Measurements from ENCODE around the gene CACTIN.
"Not testable (repeated sequence)": the region's sequence is repeated elsewhere in the genome, so short reads cannot be mapped to it uniquely, and the experiment has no call there.

CACTIN gene

GRCh38 chr19:3626473-3627350 is at the start of gene CACTIN:
CACTIN (minus strand) TSS chr19:3626790; CDS start chr19:3626762, 28 bp downstream.
- DNase-seq (ENCODE audit: low spot score): peak; percentile 100

DNA sequence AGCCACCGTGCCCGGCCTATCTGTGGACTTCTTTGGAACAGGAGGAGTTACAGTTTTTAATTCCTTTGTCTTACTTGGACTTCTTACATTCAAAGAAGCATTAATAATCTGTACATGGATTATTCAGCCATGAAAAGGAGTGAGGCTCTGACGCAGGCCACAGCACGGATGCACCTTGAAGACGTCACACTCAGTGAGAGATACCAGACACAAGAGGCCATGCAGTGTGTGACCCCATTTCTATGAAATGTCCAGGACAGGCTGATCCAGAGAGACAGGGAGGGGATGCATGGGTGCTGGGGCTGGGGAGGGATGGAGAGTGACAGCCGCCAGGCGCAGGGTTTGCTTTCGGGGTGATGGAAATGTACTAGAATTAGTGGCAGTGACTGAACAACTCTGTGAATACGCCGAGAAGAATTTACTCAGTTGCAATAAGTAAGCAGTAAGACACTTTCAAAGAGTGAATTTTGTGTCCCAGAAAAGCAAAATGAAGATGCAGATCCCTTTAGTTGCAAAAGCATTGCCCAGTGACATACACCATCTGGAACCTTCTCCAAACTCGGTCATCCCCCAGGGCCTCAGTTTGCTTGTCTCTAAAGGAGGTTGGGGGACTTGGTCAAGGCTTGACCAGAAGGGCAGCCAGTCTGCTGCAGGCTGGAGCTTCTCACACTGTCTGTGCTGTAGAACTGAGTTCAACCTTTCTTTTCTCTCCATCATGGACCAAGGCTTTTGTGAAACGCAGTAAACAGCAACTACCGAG is 48.4 kb upstream of the CACTIN start:
- no peak for DNase-seq (ENCODE audit: low spot score)

DNA sequence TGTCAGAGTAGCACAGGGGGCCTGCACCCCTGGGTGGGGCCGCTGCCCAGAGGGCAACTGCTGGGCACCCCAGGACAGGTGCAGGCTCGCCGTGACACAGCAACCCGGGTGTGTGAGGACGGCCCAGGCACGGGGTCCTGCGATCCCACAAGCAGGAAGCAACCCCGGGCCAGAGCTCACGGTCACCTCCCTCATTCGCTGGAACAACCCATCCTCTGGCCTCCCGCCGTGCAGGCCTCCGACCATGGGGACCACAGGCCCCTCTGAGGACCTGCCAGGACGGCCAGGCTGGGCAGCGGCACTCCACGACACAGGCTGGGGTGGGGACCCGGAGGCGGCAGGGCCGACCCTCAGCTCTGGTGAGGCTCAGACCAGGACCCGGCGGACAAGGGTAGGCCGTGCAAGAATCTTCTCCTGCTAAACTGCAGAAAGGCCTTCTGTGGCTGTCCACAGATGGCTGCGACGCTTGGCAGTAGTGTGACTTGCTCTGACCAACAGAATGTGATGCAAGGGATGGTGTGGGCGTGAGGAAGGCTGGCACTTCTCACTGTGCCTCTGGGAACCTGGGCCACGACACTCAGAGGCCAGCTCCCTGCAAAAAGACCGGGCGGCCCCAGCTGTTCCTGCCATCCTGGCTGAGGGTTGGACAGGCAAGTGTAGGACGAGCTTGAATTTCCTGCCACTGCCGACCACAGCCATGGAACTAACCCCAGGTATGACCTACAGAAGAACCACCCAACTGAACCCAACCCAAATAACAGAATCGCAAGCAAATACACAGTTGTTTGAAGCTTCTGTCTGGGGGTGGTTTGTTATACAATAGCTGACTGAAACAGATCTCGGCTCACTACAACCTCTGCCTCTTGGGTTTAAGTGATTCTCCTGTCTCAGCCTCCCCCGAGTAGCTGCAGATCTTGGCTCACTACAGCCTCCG is 47.2 kb upstream of the CACTIN start:
- DNase-seq (ENCODE audit: low spot score): no peak

- DNase-seq (ENCODE audit: low spot score): no peak
These were observed 46.4 kb upstream of the CACTIN start for GRCh38 chr19:3672993-3673392.

DNA sequence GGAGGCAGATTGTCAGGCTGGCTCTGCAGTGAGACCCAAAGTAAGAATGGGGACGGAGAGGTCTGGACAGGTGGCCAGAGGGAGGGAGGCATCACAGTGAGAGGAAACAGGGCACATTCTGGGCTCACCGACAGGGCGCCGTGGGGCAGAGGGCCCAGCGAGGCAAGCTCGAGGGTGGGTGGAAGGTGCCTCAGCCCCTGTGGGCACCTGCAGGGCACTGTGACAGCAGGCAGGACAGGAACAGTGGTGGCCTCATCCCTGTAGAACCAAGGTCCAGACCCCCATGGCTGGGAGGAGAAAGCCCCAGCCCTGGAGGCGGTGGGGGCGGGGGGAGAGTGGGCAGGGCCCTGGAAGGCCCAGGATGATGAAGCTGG is 46.0 kb upstream of the CACTIN start:
- DNase-seq (ENCODE audit: low spot score): no peak

- no peak for DNase-seq (ENCODE audit: low spot score)
These were observed 45.3 kb upstream of the CACTIN start for GRCh38 chr19:3671680-3672574.

DNA sequence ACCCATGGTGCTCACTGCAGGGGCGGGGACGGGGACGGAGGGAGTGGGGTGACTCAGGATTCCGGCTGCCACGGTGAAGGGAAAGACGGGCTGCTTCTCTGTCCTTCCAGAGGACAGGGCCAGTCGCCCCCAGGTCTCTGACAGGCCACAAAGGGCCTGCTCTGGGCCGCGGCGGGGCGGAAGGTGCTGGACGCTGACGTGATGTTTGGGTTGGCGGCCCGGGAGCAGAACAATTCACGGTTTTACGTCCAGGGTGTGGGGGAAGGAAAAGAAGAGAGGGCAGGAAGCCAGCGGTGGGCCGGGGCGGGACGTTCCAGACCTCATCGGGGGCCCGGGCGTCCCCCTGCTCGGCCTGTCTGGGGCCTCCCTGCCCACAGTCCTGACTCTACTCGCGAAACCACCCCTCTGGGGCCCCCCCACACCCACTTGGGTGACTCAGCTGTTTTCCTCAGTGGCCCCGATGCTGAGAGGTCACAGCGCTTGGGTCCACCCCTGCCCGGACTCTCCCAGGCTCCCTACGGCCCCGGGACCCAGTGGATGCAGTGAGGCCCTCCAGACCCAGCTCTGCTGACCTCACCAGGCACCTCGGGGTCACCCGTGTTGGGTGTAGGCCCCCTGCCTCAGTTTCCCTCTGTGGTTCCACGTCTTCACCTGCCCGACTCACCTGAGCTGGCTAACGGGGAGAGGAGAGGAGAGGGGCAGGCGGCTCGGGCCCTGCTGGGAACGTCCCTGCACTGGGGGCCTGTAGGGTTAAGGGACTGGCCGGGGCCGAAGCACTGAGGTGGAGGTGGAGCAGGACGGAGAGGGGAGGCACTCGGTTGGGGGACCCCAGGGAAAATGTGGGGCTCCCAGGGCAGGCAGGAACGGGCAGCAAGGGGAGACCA is 44.4 kb upstream of the CACTIN start:
- DNase-seq (ENCODE audit: low spot score): no peak

GRCh38 chr19:3669947-3670795 is 43.6 kb upstream of the CACTIN start:
- no peak for DNase-seq (ENCODE audit: low spot score)

GRCh38 chr19:3669082-3669946 is 42.7 kb upstream of the CACTIN start:
- no peak for DNase-seq (ENCODE audit: low spot score)

DNA sequence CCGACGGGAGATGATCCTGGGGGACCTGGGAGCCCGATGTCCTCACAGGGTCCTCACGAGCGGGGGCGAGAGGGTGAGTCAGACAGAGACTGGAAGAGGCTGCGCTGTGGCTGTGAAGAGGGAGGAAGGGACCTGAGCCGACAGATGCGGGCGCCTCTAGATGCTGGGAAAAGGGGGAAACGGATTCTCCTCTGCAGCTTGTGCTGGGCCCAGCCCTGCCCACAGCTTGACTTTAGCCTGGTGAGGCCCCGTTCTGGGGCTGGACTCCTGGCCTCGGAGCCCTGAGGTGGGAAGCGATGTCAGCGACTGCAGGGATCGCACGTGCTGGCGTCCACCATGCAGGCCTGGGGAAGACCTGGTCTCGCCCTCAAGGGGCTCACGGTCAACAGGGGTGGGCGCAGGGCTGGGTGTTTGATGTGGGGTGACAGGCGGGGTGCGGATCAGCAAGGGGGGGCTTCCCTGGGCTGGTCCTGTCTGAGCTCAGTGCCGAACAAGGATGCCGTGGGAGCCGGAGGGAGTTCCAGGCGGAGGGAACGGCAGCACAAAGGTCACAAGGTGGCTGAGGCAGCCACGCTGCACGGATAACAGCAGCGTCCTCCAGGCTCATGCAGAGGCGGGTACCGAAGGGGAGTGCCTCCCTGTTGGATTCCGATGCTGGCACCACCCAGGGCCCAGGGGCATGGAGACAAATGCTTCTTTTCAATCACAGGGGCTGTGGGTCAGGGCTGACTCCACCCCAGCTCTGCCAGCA is 41.9 kb upstream of the CACTIN start:
- peak; percentile 31 for DNase-seq (ENCODE audit: low spot score)

DNA sequence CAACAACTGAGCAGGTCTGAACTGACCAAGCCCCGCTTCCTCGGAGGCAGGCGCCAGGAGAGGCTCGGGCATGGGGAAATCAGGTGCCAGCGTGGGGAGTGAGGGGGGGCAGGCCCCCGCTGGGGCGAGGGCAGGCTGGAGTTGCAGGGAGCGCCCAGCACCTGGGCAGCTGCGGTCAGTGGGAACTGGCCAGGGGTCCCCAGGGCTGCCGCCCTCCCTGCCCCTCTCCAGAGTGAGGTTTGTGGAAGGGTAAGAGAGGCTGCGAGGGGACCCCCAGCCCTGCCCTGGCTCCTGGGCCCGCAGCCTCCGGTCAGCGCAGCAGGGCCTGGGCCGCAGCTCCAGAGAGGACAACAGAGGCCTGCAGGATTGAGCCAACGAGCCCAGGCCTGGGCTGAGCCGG is 41.2 kb upstream of the CACTIN start:
- no peak for DNase-seq (ENCODE audit: low spot score)

DNA sequence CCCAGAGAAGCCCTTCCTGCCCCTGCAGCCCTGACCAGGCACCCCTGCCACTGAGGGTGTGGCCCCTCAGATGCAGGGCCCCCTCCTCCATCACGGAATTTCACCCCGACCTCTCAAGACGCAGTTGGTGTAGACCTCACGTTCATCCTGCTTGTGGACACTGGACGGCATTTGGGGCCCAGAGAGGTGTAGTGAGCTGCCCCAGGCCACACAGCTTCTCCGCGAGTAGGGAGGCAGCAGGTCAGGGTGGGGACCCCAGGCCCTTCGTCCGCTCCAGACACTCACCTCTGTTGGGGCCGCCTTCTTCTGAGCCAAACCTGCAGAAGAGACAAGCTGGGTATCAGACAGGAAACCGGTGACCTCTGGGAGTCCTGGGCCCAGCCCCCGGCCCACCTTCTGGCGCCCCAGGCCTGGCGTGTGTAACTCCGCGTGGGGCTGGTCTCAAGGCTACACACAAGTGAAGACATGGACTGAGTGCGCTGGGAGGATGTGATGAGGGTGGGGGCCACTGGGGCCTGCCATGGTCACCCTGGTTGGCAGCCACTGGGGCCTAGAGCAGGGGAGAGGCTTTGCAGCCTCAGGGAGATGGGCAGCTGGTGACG is 40.5 kb upstream of the CACTIN start:
- DNase-seq (ENCODE audit: low spot score): no peak

DNA sequence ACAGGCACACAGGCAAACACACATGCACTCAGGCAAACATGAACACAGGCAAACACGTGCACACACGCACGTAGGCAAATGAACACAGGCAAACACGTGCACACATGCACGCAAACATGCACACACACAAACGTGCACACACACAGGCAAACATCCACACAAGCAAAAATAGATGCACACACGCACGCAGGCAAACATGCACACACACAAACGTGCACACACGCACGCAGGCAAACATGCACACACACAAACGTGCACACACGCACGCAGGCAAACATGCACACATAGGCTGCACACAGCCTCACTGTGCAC is 39.9 kb upstream of the CACTIN start:
- DNase-seq (ENCODE audit: low spot score): not testable (repeated sequence)

DNA sequence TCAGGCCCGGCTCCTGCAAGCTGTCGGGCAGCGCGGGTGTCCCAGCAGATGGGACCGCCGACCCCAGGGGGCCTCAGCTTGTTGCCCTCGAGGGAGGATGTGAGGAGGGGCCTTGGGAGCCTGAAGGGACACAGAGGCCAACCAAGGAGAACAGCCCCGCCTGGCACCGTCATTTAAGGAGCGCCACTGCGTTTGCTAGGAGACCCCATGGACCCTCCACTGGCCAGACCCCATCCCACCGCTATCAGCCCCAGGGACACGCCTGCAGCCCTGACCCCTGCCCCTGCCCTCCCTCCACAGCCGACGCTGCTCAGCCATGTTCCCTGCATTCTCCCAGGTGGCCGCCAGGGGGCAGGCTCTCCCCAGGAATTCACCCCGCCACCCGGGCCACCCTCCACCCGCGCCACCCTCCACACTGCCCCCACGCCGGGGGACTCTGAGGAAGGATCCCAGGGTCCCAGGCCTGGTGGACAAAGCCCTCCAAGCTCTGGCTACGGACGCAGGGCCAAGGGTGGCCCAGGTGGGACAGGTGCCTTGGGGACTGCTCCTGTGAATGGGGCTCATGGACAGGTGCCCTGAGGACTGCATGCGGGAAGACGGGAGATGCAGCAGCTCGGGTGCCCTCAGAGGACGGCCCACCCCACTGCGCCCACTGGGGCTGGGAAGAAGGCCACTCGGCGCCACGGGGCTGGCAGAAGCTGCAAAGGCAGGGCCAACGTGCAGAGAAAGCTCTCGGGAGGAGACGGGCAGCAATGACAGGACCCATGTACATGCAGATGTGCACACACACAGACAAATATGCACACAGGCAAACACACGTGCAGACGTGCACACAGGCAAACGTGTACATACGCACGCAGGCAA is 39.3 kb upstream of the CACTIN start:
- DNase-seq (ENCODE audit: low spot score): peak; percentile 42

GRCh38 chr19:3664879-3665642 is 38.5 kb upstream of the CACTIN start:
- no peak for DNase-seq (ENCODE audit: low spot score)
